Non-pigmented ciliary epithelial cell (primary cell): Measurements from ENCODE around the gene CTSH.
"Not testable (repeated sequence)": the region's sequence is repeated elsewhere in the genome, so short reads cannot be mapped to it uniquely, and the experiment has no call there.

Experiments used
- DNase-seq: peaks from one replicate; pipeline ENCODE4 v3.0.0-alpha.2; 2010; ENCODE audit warnings: low read depth

The CTSH gene

DNA sequence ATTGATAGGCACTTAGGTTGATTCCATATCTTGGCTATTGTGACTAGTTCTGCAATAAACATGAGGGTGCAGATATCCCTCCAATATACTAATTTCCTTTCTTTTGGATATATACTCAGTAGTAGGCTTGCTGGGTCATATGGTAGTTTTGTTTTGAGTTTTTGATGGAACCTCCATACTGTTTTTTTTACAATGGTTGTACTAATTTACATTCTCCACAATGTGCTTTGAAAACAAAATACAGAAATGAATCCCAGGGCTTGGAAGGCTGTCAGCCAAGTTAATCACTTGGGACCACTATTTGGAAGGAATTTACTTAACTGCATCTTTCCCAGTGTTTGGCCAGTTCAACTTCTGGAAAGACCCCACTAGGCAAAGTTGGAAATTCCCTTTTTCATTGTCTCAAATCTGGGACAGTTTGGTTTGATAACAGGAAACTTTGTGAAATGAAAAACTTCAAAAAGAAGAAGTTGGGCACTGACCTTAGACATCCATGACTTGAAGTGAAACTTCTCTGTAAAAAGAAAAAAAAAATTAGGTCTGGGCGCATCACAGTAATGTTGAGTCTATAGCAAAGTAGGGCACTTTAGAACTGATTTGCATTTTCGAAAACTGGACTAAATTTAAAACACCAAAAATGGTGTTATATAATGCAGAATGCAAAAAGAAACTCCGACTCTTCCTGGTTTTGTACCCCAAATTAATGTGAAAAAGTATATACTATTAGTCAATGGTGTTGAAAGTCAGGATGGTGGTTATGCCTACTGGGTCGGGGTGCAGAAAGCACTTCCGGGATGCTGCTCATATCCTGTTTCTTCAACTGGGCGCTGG is 6.0 kb downstream of the CTSH start:
- DNase-seq, result no peak

GRCh38 chr15:78937132-78937739 is 7.6 kb downstream of the CTSH start:
- no peak for DNase-seq

- no peak for DNase-seq
These were observed 10.2 kb downstream of the CTSH start for GRCh38 chr15:78934655-78935023.

DNA sequence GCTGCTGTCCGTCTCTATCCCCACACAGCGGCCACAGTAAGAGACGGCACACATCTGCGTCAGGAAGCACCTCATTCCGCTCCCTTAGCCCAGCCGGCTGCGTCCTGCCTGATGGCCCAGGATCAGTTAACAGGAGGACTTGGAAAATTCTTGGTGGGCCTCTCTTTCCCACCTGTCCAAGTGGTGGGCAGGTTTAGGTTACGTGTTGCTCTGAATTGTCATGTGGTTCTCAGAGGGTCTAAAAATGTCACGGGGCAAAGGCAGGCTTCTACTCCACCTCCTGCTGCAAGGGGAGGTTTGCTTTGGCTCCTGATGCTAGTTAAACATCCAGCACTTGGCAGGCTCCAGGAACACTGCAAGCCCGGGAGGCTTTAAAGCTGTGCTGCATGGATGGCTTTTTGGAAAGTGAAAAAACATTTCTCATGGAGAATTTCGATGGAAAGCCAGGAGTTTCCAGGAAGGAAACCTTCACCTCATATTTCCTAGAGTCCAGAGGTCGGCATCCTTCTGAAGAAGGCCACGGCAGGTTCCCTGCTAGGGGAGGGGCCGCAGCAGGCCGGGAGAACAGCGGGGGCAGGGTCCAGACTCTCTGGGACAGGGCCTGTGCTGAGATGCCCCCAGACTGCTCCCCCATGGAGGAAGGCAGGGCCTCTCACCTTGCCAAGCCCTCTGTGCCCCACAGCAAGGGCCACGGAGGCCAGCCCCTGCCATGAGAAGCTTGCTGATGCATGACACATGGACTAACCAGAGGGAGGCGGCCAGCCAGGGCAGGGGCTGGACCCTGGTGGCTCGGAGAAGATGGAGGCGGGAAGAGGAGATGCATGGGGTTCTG is 10.8 kb downstream of the CTSH start:
- no peak for DNase-seq

GRCh38 chr15:78933187-78933822 is 11.5 kb downstream of the CTSH start:
- DNase-seq, result no peak

DNA sequence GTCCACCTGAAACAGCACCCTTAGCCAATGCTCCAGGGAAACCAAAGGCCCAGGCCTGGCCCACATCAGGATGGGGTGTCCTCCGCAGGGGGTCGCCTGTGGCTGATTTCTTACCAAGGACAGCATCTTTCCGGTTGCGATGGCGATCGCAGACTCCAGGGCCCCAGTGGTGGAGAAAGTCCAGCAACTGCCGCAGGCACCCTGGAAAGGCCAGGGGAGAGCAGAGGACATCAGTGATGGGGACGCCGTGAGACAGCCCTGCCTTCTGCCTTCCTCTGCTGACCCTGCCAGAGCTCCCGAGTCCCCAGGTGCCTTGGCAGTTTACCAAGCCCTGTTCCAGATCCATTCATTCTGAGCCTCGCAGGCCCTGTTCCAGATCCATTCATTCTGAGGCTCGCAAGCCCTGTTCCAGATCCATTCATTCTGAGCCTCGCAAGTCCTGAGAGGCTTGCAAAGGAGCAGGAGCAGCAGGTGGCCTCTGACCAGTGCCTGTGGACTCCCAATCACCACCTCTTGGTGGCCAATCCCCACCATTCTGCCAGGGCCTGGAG is 12.5 kb downstream of the CTSH start:
- no peak for DNase-seq

DNA sequence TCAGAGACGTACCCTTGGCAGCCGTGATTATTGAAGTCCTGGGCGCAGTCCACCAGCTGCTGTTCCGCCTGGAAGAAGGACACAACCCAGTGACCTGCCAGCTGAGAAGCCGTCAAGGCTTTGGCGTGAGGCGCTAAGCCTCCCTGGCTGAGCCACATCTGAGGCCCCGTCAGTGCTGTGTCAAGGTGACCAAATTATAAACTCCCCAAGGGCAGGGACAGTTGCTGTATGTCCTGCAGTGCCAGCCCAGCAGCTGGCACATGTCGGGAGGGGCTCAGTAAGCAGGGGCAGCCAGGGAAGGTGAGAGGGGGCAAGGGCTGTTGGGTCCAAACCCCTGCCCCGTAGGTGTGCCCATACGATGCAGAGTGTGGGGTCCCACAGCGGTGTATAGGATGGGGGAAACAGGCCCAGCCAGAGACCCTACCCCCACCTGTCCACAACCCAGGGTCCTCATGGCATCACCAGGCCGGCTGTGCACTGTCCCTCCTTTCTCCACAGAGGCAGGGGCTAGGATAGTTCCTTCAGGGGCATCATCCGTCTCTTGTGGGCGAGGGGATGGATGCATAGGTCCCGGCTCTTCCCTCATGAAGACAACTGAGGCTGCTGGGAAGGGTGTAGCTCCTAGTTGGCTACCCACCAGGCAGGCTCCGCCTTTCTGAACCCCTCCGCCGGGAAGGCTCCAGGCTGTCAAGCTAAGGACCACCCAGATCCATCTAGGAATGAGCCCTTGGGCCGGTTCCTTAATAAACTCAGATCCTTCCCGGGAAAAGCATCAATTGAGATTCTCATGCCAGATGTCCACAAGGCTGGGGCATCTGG is 13.2 kb downstream of the CTSH start:
- no peak for DNase-seq

DNA sequence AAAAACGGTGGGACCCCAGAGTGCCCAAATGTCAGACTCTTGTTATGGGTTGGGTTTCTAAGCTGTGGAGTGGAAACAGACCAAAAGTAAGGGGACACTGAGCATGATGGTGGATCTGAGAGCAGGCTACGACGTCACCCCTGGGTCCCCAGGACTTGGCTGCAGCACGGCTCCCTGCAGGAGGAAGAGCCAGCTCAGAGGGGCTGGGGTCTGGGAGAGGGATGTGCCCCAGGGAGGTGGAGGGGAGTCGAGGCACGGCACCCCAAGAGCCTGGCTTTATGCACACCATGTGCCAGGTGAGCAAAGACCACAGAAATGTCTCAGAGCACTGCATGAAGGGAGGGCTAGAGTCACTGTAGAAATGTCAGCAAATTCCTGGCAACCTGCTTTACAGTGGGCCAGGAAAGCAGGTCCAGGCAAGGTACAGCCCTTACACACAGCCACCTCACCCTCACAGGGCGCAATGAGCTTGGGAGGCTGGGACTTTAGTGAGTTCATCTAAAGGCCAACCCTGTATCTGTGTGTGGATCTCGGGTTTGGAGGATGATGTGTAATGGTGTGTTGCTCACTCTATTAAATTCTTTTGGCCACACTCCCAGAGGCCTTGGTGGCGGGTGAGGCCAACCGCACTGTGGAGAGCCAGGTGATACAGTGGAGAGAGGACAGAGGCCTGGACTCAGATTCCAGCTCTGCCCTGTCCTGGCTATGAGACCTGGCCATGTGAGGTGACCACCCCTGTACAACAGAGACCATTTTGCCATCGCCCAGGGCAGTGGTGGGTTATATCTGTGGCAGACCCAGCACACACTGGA is 14.1 kb downstream of the CTSH start:
- peak; percentile 86 for DNase-seq

DNA sequence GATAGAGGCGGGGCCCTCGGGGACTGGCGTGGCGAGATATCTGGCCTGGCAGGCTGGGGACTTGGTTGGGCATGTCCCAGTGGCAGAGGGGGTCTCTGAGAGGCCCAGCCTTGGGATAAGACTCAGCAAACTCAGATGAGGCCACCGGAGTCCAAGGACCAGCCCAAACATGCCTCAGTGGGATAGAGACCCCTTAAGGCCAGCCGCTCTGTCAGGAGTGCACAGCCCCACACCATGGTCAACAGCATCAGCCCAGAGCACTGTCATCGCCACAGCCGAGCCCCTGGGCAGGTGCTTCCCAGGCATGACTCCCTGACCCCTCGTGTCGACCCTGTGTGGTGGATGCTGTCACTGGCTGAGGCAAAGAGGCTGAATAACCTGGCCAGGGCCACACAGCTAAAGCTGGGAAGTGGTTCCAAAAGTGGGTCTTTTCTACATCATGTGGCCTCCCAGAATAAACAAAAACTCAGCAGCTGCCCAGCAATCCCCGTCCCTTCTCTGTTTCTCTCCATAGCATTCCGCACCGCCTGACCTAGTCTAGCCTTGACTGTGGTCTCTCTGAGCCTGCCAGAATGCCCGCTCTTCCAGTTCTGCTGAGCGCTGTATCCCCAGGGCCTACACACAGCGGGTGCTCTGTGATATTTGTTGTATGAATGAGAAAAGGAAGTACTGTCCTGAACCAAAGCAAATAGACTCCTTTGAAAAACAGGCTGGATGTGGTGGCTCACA is 15.1 kb downstream of the CTSH start:
- DNase-seq, result no peak

DNA sequence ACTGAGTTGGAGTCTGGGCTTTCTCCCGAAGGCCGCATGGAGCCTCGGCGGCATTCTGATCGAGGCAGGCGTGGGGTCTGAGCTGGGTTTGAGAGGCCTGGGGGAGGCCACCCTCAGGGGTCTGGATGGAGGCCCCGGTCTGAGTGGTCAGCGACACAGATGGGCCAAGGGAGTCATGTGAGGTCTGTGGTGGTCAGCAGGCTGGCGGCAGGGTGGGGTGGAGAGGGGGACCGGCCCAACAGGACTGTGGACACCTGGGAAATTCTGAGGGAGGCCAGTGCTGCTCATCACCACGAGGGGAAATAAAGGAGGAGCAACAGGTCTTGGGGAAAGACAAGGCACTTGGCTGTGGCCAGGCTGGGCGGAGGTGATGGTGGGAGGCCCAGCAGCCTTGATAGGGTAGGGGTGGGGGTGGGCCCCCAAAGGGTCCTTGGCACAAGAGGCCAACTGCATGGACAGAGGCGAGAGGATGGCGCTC is 16.2 kb downstream of the CTSH start:
- no peak for DNase-seq

DNA sequence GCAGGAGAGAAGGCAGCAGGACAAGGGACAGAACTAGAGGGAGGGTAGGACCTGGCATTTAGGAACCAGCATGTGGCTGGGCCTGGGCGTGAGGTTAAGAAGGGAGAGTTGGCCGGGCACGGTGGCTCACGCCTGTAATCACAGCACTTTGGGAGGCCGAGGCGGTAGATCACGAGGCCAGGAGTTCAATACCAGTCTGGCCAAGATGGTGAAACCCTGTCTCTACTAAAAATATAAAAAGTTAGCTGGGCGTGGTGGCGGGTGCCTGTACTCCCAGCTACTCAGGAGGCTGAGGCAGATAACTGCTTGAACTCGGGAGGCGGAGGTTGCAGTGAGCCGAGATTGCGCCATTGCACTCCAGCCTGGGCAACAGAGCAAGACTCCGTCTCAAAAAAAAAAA is 16.7 kb downstream of the CTSH start:
- DNase-seq, result not testable (repeated sequence)

DNA sequence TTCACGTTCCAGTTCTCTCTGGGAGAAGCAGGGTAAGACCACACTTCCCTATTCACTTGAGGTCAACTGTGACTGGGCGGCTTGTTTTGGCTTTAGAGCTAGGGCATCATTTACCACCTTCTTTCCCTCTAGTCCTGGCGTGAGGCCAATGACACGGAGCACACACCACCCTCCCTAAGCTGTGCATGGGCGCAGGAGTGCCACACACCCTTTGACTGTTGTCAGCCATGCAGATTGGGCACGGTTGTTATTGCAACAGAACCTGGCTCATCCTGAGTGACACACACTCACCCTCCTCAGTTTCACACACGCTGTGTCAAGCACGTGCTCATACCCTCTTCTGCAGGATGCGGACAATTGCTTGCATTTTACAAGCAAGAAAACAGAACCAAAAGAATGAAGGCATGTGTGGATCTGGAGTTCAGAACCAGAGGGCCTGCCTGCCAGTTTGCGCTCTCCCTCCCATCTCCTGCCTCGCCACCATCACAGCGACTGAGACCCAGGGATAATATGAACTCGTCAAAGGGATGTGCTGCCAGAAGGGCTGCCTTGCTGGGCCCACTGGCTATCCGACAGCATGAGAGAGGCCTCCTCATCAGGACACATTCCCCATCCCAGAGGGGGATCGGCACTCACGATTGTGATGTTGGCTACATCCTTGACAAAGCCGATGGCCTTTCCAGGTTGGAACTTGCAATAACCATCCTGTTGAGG is 17.6 kb downstream of the CTSH start:
- DNase-seq, result no peak

- DNase-seq, result no peak
These were observed 18.7 kb downstream of the CTSH start for GRCh38 chr15:78925956-78926743.

DNA sequence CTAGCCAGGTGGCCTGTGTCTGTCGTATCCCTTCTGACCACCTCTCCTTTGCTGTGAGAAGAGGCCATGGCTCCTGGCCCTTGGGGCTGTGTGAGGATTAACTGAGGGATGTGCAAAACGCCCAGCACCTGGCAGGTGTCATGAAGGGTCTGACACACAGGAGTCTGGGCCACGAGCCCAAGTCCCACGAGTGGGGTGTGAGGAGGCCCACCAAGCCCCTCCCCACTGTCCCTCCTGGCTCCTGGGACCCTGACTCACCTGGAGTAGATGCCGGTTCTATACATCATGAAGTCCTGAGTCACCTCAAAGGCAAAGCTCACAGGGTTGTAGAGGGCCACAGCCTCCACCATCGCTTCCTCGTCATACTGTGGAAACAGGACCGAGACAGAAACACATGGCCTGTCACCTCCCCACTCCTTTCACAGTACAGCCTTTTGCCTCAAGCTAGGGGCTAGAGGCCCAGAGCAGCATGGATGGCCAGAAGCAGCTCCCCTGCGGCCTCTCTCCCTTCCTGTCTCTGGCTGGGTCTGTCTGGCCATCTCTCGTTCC is 19.7 kb downstream of the CTSH start:
- no peak for DNase-seq

- DNase-seq, result no peak
These were observed 21.1 kb downstream of the CTSH start for GRCh38 chr15:78923480-78924360.

DNA sequence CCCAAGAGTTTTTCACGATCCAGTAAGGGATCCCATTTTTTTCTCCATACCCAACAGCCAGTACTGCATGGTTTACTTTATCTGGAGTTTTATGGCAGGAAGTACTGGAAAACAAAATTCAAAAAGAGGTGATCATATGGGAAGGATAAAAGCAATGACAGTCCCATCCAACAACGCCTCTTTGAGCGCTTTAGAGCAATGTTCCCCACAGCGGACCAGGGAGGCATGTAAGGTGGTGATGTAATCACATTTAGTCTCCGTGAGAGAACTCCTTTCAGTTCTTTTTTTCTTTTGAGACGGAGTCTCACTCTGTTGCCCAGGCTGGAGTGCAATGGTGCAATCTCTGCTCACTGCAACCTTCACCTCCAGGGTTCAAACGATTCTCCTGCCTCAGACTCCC is 21.8 kb downstream of the CTSH start:
- DNase-seq, result no peak

DNA sequence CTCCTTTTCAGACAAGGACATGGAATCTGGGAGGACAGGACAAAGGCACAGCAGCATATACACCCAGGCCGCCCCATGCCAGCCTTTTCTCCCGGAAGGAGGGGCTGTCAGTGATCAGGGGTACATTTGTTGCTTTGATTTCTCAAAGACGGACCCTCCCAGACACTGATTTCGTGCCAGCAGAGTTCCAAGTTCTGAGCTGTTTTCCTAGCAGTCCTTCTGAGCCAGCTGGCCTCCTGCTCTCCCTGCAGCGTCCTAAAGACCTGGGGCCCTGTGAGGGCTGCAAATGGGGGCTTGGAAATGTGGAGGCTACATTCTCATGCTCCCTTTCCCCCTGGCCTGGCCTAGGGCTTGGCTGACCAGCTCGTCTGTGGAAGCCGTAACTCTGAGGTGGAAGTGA is 22.3 kb downstream of the CTSH start:
- no peak for DNase-seq
